DOHH2 (cell line): ENCODE results near the gene IL19.

Experiments
- CTCF ChIP-seq: fragments of 200-600 bp; sonication (generic); IDR thresholded peaks from one replicate; pipeline ENCODE4 v1.5.1; 2014; ENCODE audit warnings: antibody characterized with exemption, mild to moderate bottlenecking, low read depth, low read length; ENCODE audit not compliant: poor library complexity, severe bottlenecking
- EZH2phosphoT487 ChIP-seq: fragments of 200-600 bp; sonication (generic); IDR thresholded peaks from 2 replicates; pipeline ENCODE4 v1.6.1; 2017; ENCODE audit warnings: borderline replicate concordance, mild to moderate bottlenecking, antibody characterized with exemption, low read length, moderate library complexity, mixed read lengths

GRCh38 chr1:206885341-206886060 lies 114.9 kb downstream of the IL19 start:
- TF ChIP-seq CTCF: no peak
- no peak for TF ChIP-seq EZH2phosphoT487
